Measurements from ENCODE around the gene PTGR1.

Gene PTGR1

GRCh38 chr9:111542497-111543254 is 56.8 kb downstream of the PTGR1 start:
- no peak for DNase-seq (ENCODE audit: low read depth)

GRCh38 chr9:111533099-111533790 is 66.2 kb downstream of the PTGR1 start:
- DNase-seq (ENCODE audit: low read depth): no peak

GRCh38 chr9:111531716-111532115 is 67.7 kb downstream of the PTGR1 start:
- DNase-seq (ENCODE audit: low read depth): no peak

GRCh38 chr9:111529787-111530186 is 69.7 kb downstream of the PTGR1 start:
- no peak for DNase-seq (ENCODE audit: low read depth)

- DNase-seq (ENCODE audit: low read depth): no peak
Measured at GRCh38 chr9:111527347-111527746, 72.1 kb downstream of the PTGR1 start.

GRCh38 chr9:111525056-111525977 is 74.1 kb downstream of the PTGR1 start, which contains the start of gene ZNF483:
Gene ZNF483, plus strand, starts transcription at chr9:111525179. Its CDS starts 2,217 bp downstream, at chr9:111527396.
- peak; percentile 71 for DNase-seq (ENCODE audit: low read depth)

- no peak for DNase-seq (ENCODE audit: low read depth)
Measured at GRCh38 chr9:111524731-111525055, 74.8 kb downstream of the PTGR1 start.

GRCh38 chr9:111516061-111516465 is 83.4 kb downstream of the PTGR1 start:
- no peak for DNase-seq (ENCODE audit: low read depth)

GRCh38 chr9:111514967-111515366 is 84.5 kb downstream of the PTGR1 start:
- DNase-seq (ENCODE audit: low read depth): no peak

All from T-helper 22 cell (primary cell).